ENCODE results near the gene SCLT1.

GRCh38 chr4:128846063-128846462 lies 247.3 kb downstream of the SCLT1 start:
- TF ChIP-seq, protein P1, sequence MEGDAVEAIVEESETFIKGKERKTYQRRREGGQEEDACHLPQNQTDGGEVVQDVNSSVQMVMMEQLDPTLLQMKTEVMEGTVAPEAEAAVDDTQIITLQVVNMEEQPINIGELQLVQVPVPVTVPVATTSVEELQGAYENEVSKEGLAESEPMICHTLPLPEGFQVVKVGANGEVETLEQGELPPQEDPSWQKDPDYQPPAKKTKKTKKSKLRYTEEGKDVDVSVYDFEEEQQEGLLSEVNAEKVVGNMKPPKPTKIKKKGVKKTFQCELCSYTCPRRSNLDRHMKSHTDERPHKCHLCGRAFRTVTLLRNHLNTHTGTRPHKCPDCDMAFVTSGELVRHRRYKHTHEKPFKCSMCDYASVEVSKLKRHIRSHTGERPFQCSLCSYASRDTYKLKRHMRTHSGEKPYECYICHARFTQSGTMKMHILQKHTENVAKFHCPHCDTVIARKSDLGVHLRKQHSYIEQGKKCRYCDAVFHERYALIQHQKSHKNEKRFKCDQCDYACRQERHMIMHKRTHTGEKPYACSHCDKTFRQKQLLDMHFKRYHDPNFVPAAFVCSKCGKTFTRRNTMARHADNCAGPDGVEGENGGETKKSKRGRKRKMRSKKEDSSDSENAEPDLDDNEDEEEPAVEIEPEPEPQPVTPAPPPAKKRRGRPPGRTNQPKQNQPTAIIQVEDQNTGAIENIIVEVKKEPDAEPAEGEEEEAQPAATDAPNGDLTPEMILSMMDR (IDR thresholded peaks at IDR 0.05) = no peak
- no peak for TF ChIP-seq POLR2A (IDR thresholded peaks at IDR 0.05)
